Kidney (tissue), 14 donors: ENCODE results near the gene PADI4. TPM values are rescaled to one million over a fixed set of nuclear protein-coding genes. Genes with fewer than 3 reads are reported as not detected.
A peak's percentile ranks its signal among the peaks of the same experiment; 100 is the strongest.

Source experiments
- DNase-seq, 5 donors: peaks; one replicate each; pipeline ENCODE4 v3.0.0-alpha.2; 2013 to 2020
- FAIRE-seq: peaks from 2 replicates; lab custom pipeline; 2012; peaks lifted over from hg19 to GRCh38; lab: Jason Lieb, UNC
- H3K27ac ChIP-seq, 2 donors: one replicate each; pipeline ENCODE4 v1.7.0; 2013; ENCODE audit warnings: low read depth in 2 of 2, low read length in 2 of 2, inconsistent platforms in 1 of 2
- H3K27me3 ChIP-seq: one replicate; pipeline ENCODE4 v1.7.1; 2013; ENCODE audit warnings: low read length, inconsistent platforms; ENCODE audit not compliant: control insufficient read depth, insufficient read depth
- H3K36me3 ChIP-seq, 3 donors: one replicate each; pipeline versions ENCODE4 v1.7.0 to v1.7.1; 2013; ENCODE audit warnings: low read length in 3 of 3, control low read depth in 1 of 3, inconsistent platforms in 1 of 3; ENCODE audit not compliant: insufficient read depth in 3 of 3, control insufficient read depth in 2 of 3
- H3K4me1 ChIP-seq, 3 donors: one replicate each; pipeline versions ENCODE4 v1.7.0 to v1.7.1; 2013; ENCODE audit warnings: low read length in 3 of 3, inconsistent platforms in 1 of 3, low read depth in 1 of 3; ENCODE audit not compliant: control insufficient read depth in 2 of 3, insufficient read depth in 2 of 3
- H3K4me3 ChIP-seq, 3 donors: one replicate each; pipeline versions ENCODE4 v1.7.0 to v1.8.1; 2013; ENCODE audit warnings: low read length in 3 of 3, control low read depth in 1 of 3, inconsistent platforms in 1 of 3
- H3K9ac ChIP-seq, 3 donors: one replicate each; pipeline versions ENCODE4 v1.7.0 to v1.7.1; 2013; ENCODE audit warnings: low read length in 3 of 3, control low read depth in 1 of 3, inconsistent platforms in 1 of 3
- H3K9me3 ChIP-seq, 3 donors: one replicate each; pipeline versions ENCODE4 v1.7.0 to v1.7.1; 2013; ENCODE audit warnings: low read length in 3 of 3, control low read depth in 1 of 3, inconsistent platforms in 1 of 3; ENCODE audit not compliant: control insufficient read depth in 2 of 3, insufficient read depth in 1 of 3
- intact Hi-C: fragments of 100-400 bp; cut with DNase I; formaldehyde crosslinking; loops from one replicate; pipeline ENCODE4 v1.11.1; 2022
- polyA plus RNA-seq: library from polyadenylated mRNA; stranded (reverse); fragments of 350-450 nt; fragmentation: Illumina TruSeq; extraction: RNeasy Lipid Tissue Mini Kit (QIAGEN cat#74804); gene quantifications from one replicate; pipeline ENCODE4 v1.2.3, GENCODE V29; 2014; ENCODE audit warnings: low read depth, low replicate concordance; ENCODE audit not compliant: insufficient read depth
- total RNA-seq: library from RNA; stranded (reverse); fragmentation: NEBNext Ultra II Directional; extraction: Animal tissue kit (Norgen Biotek cat#: 25700); gene quantifications from one replicate; pipeline ENCODE4 v1.2.1, GENCODE V29; 2021
- TF ChIP-seq, protein P1 (sequence below): IDR thresholded peaks from 3 replicates; pipeline ENCODE4 v1.5.1; 2012; ENCODE audit warnings: mild to moderate bottlenecking, moderate library complexity, borderline replicate concordance; ENCODE audit not compliant: insufficient read depth; ENCODE audit errors: extremely low read depth
- donor health status: control.
- donor health status: control.
- donor health status: control.
- donor health status: control.
- donor health status: control.
- donor health status: DM: yes; HTN: yes; CAD: no.
- donor health status: Normal renal cell carcinoma (clear cell type).

The PADI4 gene
- total and polyA plus RNA-seq, 2 donors from 2014 or later: 0.35 TPM; not detected in 1

DNA sequence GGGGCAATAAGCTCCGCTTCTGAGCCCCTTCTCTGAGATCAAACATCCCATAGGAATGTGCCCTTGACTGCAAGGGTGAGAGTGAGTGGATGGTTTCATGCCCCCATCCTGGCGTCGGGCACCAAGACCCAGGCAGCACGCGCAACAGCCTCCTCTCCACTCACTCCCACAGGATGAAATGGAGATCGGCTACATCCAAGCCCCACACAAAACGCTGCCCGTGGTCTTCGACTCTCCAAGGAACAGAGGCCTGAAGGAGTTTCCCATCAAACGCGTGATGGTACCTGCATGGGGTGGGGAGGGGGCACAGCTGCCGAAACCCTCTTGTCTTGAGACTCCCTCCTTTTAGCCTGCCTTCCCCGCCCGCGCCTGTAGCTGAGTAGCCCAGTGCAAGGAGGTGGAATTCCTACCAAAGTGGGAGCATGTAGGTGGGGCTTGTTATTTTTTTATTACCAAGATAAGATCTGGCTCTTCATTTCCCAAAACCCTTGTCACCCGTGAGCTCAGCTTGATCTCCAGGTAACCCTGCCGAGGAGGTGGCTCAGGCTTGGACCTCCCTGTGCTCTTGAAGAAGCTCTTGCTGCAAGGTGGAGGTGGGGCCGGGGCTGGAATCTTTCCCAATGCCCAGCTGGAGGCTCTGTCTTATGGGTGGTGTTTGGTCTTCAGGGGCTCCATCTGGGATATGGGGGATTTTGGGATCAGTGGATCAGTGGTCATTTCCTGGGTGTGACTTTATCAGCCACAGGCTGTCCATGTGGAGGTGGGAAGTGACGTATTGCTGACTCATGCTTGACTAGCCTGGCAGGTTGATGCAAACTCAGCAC, 40.0 kb downstream of the PADI4 start:
- Histone ChIP-seq H3K9ac (no peak overlapping the region), H3K4me3 (no peak overlapping the region), H3K4me1 (no peaks in the 10 kb centered on the region), H3K36me3 (no peaks in the 10 kb centered on the region), H3K27ac (no peak overlapping the region), H3K9me3 (no peaks in the 10 kb centered on the region), H3K27me3 (no peaks in the 10 kb centered on the region)
- FAIRE-seq: no peak
- TF ChIP-seq, protein P1, sequence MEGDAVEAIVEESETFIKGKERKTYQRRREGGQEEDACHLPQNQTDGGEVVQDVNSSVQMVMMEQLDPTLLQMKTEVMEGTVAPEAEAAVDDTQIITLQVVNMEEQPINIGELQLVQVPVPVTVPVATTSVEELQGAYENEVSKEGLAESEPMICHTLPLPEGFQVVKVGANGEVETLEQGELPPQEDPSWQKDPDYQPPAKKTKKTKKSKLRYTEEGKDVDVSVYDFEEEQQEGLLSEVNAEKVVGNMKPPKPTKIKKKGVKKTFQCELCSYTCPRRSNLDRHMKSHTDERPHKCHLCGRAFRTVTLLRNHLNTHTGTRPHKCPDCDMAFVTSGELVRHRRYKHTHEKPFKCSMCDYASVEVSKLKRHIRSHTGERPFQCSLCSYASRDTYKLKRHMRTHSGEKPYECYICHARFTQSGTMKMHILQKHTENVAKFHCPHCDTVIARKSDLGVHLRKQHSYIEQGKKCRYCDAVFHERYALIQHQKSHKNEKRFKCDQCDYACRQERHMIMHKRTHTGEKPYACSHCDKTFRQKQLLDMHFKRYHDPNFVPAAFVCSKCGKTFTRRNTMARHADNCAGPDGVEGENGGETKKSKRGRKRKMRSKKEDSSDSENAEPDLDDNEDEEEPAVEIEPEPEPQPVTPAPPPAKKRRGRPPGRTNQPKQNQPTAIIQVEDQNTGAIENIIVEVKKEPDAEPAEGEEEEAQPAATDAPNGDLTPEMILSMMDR: no peak
- DNase-seq: no peak
- intact Hi-C loops: no loop called here

DNA sequence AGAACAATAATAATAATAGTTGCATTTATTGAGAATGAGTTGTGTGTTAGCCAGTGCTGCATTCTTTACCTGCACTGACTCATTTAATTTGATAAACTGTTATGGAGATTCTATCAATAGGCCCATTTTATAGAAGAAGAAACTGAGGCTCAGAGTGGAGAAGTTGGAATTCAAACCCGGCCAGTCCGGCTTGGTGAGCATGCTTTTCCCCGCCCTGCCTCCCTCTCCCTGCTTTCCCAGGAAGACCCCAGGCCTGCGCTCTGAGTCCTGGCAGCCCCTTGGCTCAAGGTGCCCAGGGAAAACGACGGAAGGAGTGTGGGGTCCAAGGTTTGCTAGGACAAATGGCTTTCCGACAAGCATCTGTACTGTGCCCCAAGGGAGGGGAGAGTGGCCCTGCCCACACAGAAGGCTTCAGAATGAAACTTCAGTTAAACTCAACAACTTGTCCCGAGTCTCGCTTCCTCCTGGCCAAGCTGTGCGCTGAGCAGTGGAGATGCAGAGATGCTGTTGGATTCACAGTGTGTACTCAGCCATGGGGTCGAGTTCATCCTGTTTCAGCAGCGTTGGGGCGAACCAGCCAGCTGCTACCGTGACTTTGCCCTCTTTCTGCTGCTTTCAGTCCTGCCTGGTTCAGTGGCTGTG, 40.7 kb downstream of the PADI4 start:
- intact Hi-C loops: no loop called here
- Histone ChIP-seq H3K9me3 (no peaks in the 10 kb centered on the region), H3K4me3 (no peak overlapping the region), H3K36me3 (no peaks in the 10 kb centered on the region), H3K27me3 (no peaks in the 10 kb centered on the region), H3K9ac (no peak overlapping the region), H3K27ac (no peak overlapping the region), H3K4me1 (no peaks in the 10 kb centered on the region)
- DNase-seq (no peak), FAIRE-seq (no peak)
- TF ChIP-seq, protein P1: no peak

DNA sequence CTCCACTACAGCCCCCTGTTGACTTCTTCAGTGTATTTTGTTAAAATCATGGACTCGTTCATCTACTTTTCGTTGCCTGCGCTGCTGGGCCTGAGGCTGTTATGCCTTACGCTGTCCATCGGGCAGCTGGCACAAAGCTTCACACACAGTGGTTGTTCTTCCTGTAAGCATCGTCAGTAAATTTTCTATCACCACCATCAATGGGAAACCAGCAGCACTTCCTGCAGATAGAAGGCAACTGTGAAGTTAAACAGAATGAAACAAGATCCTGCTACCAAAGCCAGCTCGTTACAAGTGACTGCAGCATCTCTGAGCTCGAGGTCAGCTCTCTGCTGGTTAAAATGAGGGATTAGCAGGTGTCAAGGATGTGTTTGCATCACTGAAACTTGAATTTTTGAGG, 42.1 kb downstream of the PADI4 start:
- H3K36me3 ChIP-seq: no peaks in the 10 kb centered on the region
- FAIRE-seq: no peak
- no peaks in the 10 kb centered on the region for H3K27me3 ChIP-seq
- peak in 2 of 5 donors; percentile 7 to 16 for DNase-seq
- H3K27ac ChIP-seq: no peak overlapping the region
- H3K9me3 ChIP-seq: no peaks in the 10 kb centered on the region
- TF ChIP-seq, protein P1: no peak
- intact Hi-C loops: no loop called here
- no peak overlapping the region for H3K9ac ChIP-seq
- H3K4me1 ChIP-seq: no peaks in the 10 kb centered on the region
- no peak overlapping the region for H3K4me3 ChIP-seq
